Stimulated activated CD8-positive, alpha-beta memory T cell treated with anti-CD3 and anti-CD28 coated beads, Interleukin-7, amount 100 ng/mL, for 48 hours (primary cell): ENCODE measurements around the gene LYRM2.

ENCODE experiments used
- DNase-seq, 2 donors: peaks; one replicate each; pipeline ENCODE4 v3.0.0-alpha.2; 2020; ENCODE audit warnings: low read depth in 1 of 2; ENCODE audit errors: extremely low read depth in 1 of 2

The LYRM2 gene

GRCh38 chr6:89562093-89562973 is 76.2 kb downstream of the LYRM2 start:
- DNase-seq, result no peak

DNA sequence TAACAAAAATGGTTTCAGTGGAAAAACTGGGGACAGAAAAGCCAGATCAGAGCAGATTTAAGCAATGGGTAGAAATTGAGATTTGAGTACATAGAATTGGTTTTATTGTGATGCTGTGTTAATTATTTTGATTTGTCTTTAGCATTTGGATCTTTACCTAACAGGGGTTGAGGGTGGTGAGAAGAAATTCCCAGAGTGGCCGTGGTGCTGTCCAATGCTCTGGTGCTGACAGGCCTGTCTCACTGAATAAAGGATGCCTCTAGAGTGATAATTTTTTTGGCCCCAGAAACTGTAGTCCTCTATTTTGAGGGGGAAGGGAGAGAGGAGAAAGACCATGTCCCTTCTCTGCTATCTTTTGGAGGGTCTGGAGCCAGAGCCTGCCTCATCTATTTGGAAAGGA is 79.1 kb downstream of the LYRM2 start:
- DNase-seq, result no peak

DNA sequence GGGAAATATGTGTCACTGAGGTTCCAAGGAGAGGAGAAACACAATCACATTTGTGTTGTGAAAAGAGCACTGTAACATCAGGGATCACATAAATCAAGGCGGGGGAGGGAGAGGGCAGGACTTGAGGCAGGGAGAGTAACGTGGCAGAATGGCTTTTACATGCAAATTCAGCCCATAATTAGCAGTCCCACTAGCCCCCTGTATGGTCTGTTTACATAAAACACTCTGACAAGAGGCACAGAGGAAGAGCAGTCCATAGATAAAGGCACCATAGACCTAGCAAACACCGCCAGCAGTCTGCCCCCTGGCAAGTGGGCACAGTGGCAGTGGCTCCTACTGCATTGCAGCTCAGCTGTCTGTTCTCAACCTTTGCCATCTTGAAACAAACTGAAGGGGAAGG is 82.7 kb downstream of the LYRM2 start:
- no peak for DNase-seq

- DNase-seq, result no peak
These were observed 83.5 kb downstream of the LYRM2 start for GRCh38 chr6:89555031-89555430.

DNA sequence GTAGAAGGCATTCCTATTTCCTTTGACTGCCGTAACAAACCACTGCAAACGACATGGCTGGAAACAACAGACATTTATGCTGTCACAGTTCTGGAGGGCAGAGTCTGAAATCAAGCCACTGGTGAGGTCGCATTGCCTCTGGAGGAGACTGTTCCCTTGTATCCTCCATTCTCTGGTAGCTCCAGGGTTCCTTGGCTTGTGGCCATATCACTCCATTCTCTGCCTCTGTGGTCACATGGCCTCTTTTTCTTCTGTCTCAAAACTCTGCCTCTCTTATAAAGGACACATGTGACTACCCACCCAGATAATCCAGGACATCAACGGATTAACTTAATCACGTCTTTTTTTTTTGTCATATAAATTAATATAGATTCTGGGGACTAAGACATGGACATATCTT is 84.4 kb downstream of the LYRM2 start:
- DNase-seq, result no peak

GRCh38 chr6:89553431-89553830 is 85.1 kb downstream of the LYRM2 start:
- DNase-seq, result no peak

- no peak for DNase-seq
These were observed 91.3 kb downstream of the LYRM2 start for GRCh38 chr6:89547281-89547680.

DNA sequence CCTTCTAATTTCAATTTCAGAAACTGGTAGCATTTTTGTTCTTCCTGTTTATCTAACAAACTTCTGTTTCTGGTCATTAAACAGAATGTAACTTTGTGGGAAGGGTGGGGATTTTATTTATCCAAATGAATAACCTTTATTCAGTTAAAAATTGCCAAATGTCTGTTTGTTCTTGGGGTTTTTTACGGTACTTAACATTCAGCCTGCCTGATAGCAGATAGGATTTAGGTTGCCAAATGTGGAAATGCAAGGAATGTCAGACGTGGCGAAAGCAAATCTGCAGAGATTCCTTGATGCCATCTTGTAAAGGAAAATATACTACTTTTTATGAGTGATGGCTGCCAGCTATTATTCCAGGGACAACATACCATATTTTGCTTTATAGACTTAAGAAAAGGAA is 95.7 kb downstream of the LYRM2 start:
- no peak for DNase-seq

DNA sequence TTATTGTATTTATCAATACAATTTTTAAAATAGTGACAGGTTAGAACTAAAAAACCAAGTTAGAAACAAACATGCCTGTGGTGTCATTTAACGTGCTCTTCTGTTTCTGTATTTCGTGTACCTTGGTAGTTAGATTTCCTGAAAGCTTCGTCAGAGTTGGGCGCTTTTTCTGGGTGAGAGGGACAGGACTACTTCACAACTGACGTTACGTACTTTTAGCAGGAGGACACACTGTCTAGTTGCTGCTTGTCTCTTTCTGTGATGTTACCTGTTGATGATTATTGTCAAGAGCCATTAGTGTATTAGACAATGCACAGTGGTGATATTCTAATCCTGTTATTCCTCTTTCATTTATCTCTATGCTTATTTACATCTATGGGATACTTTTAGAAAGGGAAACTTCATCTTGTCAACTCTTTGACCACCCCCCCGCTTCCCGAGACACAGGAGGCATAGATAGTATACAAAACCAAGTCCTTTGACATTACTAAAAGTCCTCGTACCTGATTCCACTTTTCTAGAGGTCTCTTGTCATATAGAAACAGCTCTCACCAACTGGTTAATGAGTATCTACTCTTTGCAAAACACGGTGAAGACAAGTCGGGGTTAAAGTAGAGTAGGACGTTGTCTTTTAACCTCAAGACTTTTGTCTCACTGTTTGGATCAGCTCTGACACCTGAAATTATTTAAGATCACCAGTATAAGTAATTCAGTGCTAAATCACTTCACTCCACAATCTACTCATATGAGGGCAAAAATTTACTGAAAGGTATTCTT is 96.3 kb downstream of the LYRM2 start:
- DNase-seq, result no peak

- DNase-seq, result no peak
These were observed 98.8 kb downstream of the LYRM2 start for GRCh38 chr6:89539779-89540178.

GRCh38 chr6:89536231-89536630 is 102.3 kb downstream of the LYRM2 start:
- DNase-seq, result no peak

DNA sequence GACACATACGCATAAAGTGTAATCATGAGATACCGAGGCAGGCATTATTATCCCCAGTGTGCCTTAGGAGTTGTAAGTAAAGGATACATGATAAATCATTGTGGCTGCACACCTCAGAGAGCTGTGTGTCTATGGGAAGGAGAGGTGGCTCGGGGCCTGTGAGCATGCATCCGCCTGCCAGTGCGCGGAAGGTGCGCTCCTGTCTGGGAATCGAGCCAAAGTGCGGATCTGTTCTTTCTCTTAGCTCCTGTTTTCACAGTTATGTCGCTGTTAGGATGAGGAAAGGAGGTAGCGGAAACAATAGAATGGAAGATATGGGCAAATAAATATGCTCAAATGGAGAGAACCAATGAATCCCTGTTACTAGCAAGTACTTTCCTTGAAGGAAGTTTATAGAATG is 107.6 kb downstream of the LYRM2 start:
- DNase-seq, result no peak

DNA sequence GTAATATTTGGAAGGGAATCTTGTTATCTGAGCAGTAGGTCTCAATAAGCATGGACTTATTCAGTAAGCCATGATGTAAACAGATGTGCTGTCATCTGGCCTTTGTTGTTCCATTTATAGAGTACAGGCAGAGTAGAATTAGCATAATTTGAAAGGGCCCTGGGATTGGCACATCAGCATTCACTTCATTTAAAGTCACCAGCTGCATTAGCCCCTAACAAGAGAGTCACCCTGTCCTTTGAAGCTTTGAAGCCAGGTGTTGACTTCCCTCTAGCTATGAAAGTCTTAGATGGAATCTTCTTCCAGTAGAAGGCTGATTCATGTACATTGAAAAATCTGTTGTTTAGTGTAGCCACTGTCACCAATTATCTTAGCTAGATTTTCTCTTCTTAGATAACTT is 109.7 kb downstream of the LYRM2 start:
- DNase-seq, result no peak

DNA sequence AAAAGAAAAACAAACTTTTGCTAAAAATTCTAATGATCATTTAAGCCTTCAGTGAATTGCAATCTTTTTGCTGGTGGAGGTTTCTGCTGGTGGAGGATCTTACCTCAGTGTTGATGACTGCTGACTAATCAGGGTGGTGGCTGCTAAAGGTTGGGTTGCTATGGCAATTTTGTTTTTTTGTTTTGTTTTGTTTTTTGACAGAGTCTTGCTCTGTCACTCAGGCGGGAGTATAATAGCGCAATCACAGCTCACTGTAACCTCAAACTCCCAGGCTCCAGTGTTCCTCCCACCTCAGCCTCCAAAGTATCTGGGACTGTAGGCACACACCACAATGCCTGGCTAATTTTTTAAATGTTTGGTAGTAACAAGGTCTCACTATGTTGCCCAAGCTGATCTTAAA is 110.9 kb downstream of the LYRM2 start:
- DNase-seq, result no peak

- DNase-seq, result no peak
These were observed 112.0 kb downstream of the LYRM2 start for GRCh38 chr6:89526563-89526869.

GRCh38 chr6:89525786-89526562 is 112.6 kb downstream of the LYRM2 start:
- no peak for DNase-seq

DNA sequence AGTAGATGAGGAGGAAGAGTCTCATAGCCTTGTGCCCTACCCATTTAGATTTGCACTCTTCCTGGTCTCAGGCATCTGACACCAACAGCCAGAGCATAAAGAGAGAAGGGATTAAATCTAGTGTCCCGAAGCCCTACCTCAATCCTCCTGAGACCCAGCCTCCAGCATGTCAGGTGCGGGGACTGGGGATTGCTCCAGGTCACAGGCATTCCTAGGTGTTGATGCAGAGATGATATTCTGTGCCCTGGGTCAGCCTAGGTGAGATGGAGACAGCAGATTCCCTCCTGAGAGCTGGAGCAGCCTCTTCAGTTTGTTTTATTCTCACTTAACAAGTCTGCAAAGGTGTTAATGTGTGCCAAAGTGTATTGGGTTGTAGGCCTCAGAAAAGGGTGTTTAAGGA is 115.8 kb downstream of the LYRM2 start:
- no peak for DNase-seq

GRCh38 chr6:89520736-89521135 is 117.8 kb downstream of the LYRM2 start:
- DNase-seq, result no peak

DNA sequence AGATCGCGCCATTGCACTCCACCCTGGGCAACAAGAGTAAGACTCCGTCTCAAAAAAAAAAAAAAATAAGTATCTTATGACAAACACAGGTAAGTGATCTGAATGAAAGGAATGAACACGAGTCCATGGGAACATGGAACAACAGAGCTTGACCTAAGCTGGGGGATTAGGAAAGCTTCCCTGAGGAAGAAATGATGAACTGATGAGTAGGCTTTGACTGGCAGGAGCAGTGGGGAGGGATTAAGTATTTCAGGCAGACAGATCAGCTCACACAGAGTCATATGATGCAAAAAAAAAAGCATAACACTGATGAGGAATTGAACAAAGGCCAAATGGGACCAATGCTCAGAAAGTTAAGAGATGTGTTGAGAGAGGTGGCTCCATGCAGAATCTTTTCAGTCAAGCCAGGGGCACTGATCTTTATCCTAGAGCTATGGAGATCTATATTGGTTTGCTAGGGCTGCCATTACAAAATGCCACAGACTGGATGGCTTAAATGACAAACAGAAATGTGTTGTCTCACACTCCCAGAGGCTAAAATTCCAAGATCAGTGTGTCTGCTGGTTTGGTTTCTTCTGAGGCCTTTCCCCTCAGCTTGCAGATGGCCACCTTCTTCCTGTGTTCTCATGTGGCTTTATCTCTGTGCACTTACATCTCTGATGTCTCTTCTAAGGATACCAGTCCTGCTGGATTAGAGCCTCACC is 120.0 kb downstream of the LYRM2 start:
- no peak for DNase-seq
